ENCODE data around the gene PCYT1A.
"Not testable (repeated sequence)": the region's sequence is repeated elsewhere in the genome, so short reads cannot be mapped to it uniquely, and the experiment has no call there.

DNA sequence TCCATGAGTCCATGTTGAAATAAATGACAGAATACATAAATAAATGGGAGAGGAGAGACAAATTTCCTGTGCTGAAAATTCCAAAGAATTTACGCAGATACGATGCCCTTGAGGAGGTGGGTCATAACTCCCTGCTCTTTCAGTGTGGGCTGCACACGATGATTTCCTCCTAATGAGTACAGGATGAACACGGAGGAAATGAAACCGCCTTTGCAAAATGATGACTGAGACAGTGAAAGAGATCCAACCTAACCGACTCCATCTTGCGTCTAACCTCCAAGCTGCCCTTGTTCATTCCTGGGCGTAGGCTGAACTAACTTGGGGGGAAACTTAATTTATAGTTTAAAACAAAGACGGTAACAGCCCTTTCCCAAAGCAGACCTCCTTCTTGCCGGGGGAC lies 15.0 kb upstream of the PCYT1A start:
- TF ChIP-seq POLR2AphosphoS5, TAF1 (IDR thresholded peaks at IDR 0.05; ENCODE audit: low read depth, low read length): not testable (repeated sequence)
